ENCODE data around the gene ARID2. TPM values are rescaled to one million over a fixed set of nuclear protein-coding genes. Genes with fewer than 3 reads are reported as not detected.

Gene ARID2
- polyA plus RNA-seq, 1 donor from 2014 or later: 20.6 TPM

DNA sequence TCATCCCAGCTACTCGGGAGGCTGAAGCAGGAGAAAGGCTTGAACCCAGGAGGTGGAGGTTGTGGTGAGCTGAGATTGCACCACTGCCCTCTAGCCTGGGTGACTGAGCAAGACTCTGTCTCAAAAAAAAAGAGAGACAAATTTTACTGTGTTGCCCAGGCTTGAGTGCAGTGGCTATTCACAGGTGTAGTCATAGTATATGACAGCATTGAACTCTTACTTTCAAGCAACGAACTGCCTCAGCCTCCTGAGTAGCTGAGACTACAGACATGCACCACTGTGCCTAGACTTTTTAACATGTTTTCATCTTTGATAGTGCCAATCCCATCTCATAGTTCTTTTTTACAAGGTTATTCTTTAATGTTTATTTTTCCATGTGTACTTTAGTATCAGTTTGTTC lies 13.7 kb downstream of the ARID2 start:
- H3K9me3 ChIP-seq (ENCODE audit: low read length): peaks cover 12% of the 10 kb centered on the region
- peaks cover 99% of the 10 kb centered on the region for H3K79me2 ChIP-seq (replicated peaks; ENCODE audit: insufficient read depth, low read length)
- no peak for TF ChIP-seq RAD21 (conservative IDR thresholded peaks at IDR 0.05)
- no peak for TF ChIP-seq EP300 (conservative IDR thresholded peaks at IDR 0.05; ENCODE audit: poor library complexity, severe bottlenecking)
- TF ChIP-seq POLR2AphosphoS5 (IDR thresholded peaks at IDR 0.05): no peak
- TF ChIP-seq, protein P1, sequence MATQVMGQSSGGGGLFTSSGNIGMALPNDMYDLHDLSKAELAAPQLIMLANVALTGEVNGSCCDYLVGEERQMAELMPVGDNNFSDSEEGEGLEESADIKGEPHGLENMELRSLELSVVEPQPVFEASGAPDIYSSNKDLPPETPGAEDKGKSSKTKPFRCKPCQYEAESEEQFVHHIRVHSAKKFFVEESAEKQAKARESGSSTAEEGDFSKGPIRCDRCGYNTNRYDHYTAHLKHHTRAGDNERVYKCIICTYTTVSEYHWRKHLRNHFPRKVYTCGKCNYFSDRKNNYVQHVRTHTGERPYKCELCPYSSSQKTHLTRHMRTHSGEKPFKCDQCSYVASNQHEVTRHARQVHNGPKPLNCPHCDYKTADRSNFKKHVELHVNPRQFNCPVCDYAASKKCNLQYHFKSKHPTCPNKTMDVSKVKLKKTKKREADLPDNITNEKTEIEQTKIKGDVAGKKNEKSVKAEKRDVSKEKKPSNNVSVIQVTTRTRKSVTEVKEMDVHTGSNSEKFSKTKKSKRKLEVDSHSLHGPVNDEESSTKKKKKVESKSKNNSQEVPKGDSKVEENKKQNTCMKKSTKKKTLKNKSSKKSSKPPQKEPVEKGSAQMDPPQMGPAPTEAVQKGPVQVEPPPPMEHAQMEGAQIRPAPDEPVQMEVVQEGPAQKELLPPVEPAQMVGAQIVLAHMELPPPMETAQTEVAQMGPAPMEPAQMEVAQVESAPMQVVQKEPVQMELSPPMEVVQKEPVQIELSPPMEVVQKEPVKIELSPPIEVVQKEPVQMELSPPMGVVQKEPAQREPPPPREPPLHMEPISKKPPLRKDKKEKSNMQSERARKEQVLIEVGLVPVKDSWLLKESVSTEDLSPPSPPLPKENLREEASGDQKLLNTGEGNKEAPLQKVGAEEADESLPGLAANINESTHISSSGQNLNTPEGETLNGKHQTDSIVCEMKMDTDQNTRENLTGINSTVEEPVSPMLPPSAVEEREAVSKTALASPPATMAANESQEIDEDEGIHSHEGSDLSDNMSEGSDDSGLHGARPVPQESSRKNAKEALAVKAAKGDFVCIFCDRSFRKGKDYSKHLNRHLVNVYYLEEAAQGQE (IDR thresholded peaks at IDR 0.05; ENCODE audit: borderline replicate concordance): no peak
- TF ChIP-seq, protein P2, sequence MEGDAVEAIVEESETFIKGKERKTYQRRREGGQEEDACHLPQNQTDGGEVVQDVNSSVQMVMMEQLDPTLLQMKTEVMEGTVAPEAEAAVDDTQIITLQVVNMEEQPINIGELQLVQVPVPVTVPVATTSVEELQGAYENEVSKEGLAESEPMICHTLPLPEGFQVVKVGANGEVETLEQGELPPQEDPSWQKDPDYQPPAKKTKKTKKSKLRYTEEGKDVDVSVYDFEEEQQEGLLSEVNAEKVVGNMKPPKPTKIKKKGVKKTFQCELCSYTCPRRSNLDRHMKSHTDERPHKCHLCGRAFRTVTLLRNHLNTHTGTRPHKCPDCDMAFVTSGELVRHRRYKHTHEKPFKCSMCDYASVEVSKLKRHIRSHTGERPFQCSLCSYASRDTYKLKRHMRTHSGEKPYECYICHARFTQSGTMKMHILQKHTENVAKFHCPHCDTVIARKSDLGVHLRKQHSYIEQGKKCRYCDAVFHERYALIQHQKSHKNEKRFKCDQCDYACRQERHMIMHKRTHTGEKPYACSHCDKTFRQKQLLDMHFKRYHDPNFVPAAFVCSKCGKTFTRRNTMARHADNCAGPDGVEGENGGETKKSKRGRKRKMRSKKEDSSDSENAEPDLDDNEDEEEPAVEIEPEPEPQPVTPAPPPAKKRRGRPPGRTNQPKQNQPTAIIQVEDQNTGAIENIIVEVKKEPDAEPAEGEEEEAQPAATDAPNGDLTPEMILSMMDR (IDR thresholded peaks at IDR 0.05; ENCODE audit: poor library complexity, severe bottlenecking): no peak
- no peak for TF ChIP-seq EZH2 (IDR thresholded peaks at IDR 0.05; ENCODE audit: borderline replicate concordance, insufficient read depth, low read length, poor library complexity, severe bottlenecking)
- no peak for TF ChIP-seq TAF1 (IDR thresholded peaks at IDR 0.05; ENCODE audit: low read depth)
- TF ChIP-seq MXI1 (conservative IDR thresholded peaks at IDR 0.05; ENCODE audit: poor library complexity, severe bottlenecking): no peak
- TF ChIP-seq SMC3 (conservative IDR thresholded peaks at IDR 0.05; ENCODE audit: poor library complexity): no peak
- H3K27me3 ChIP-seq (ENCODE audit: insufficient read depth, low read depth, low read length): no peaks in the 10 kb centered on the region
- H2AFZ ChIP-seq (ENCODE audit: low read depth, low read length): no peak overlapping the region
- H3K9ac ChIP-seq (ENCODE audit: low read length): no peak overlapping the region
- H3K4me2 ChIP-seq (ENCODE audit: low read length): no peak overlapping the region
- no peaks in the 10 kb centered on the region for H4K20me1 ChIP-seq (ENCODE audit: insufficient read depth)
- no peak overlapping the region for H3K27ac ChIP-seq (ENCODE audit: low read length)
- no peaks in the 10 kb centered on the region for H3F3A ChIP-seq (ENCODE audit: insufficient read depth, low read length, poor library complexity, severe bottlenecking)
- H3K4me3 ChIP-seq (ENCODE audit: low read length): no peak overlapping the region
- H3K9me2 ChIP-seq (ENCODE audit: insufficient read depth, low read length): no peaks in the 10 kb centered on the region
- H3K36me3 ChIP-seq (ENCODE audit: insufficient read depth, low read length): peaks cover 6% of the 10 kb centered on the region

GRCh38 chr12:45745861-45746277 lies 16.4 kb downstream of the ARID2 start:
- Histone ChIP-seq H3F3A (ENCODE audit: insufficient read depth, low read length, poor library complexity, severe bottlenecking) (no peaks in the 10 kb centered on the region), H3K27me3 (ENCODE audit: insufficient read depth, low read depth, low read length) (no peaks in the 10 kb centered on the region), H3K9me3 (ENCODE audit: low read length) (peaks cover 12% of the 10 kb centered on the region), H2AFZ (ENCODE audit: low read depth, low read length) (no peak overlapping the region), H3K27ac (ENCODE audit: low read length) (no peak overlapping the region), H3K4me3 (ENCODE audit: low read length) (no peak overlapping the region), H3K79me2 (replicated peaks; ENCODE audit: insufficient read depth, low read length) (peaks cover 93% of the 10 kb centered on the region), H3K9ac (ENCODE audit: low read length) (no peak overlapping the region), H3K9me2 (ENCODE audit: insufficient read depth, low read length) (no peaks in the 10 kb centered on the region), H3K4me2 (ENCODE audit: low read length) (no peak overlapping the region), H3K36me3 (ENCODE audit: insufficient read depth, low read length) (peaks cover 6% of the 10 kb centered on the region), H4K20me1 (ENCODE audit: insufficient read depth) (no peaks in the 10 kb centered on the region)
- TF ChIP-seq POLR2AphosphoS5 (IDR thresholded peaks at IDR 0.05): no peak
- TF ChIP-seq, protein P2 (IDR thresholded peaks at IDR 0.05; ENCODE audit: poor library complexity, severe bottlenecking): peak; percentile 26

Data from neural cell (in vitro differentiated cells).